K562 (cell line): ENCODE data around the gene NTRK2. TPM values are rescaled to one million over a fixed set of nuclear protein-coding genes. Genes with fewer than 3 reads are reported as not detected.

ENCODE experiments used
- CTBP1 ChIP-seq: fragments of 450-650 bp; IDR thresholded peaks from 2 replicates; pipeline ENCODE4 v1.6.1; 2016; ENCODE audit warnings: borderline replicate concordance
- GATA2 ChIP-seq: sonication (generic); formaldehyde crosslinking; IDR thresholded peaks from 2 replicates; pipeline ENCODE4 v1.4.0; 2020; ENCODE audit warnings: mild to moderate bottlenecking, missing genetic modification reagents
- MEF2A ChIP-seq: IDR thresholded peaks from 2 replicates; pipeline ENCODE4 v1.6.1; 2011; ENCODE audit warnings: low read depth, mild to moderate bottlenecking, low read length, moderate library complexity; ENCODE audit not compliant: control insufficient read depth
- NR2F6 ChIP-seq: fragments of 450-650 bp; formaldehyde crosslinking; IDR thresholded peaks from 2 replicates; pipeline ENCODE4 v1.4.0; 2020; ENCODE audit warnings: mild to moderate bottlenecking
- PML ChIP-seq: IDR thresholded peaks from 2 replicates; pipeline ENCODE4 v1.6.1; 2012; ENCODE audit warnings: low read length, inconsistent platforms
- SMARCA4 ChIP-seq: fragments of 450-650 bp; IDR thresholded peaks from 2 replicates; pipeline ENCODE4 v1.6.1; 2016
- polyA plus RNA-seq, 8 experiments: library from polyadenylated mRNA; depleted of rRNA in 4 of 8; stranded (reverse) in 5 of 8; unstranded in 3 of 8; fragments of >200 nt; fragmentation: Nextera tagmentation in 2 of 8; fragmentation: Illumina TruSeq in 1 of 8; extraction: Ambion mirVana in 2 of 8; extraction: Trizol in 1 of 8; gene quantifications; 2 replicates each; pipeline versions ENCODE4 v1.2.1 to v1.2.3, GENCODE V29; 2011 to 2014; ENCODE audit warnings: inconsistent platforms in 1 of 8, missing spikeins in 1 of 8
- total RNA-seq, 7 experiments: library from RNA; depleted of rRNA in 6 of 7; stranded (reverse); fragments of >200 nt in 6 of 7; fragmentation: Illumina TruSeq in 2 of 7; extraction: Trizol in 2 of 7; gene quantifications; 2 replicates each; pipeline versions ENCODE4 v1.2.1 to v1.2.3, GENCODE V29; 2011 to 2021; ENCODE audit warnings: low replicate concordance in 1 of 7
- TF ChIP-seq, protein P1 (sequence below), 2 experiments: fragments of 450-650 bp; formaldehyde crosslinking in 1 of 2; IDR thresholded peaks; 2 replicates each; pipeline versions ENCODE4 v1.4.0 to v1.6.1; 2014 to 2020; ENCODE audit warnings: mild to moderate bottlenecking in 2 of 2, borderline replicate concordance in 1 of 2, low read depth in 1 of 2
- TF ChIP-seq, protein P2 (sequence below): fragments of 250-450 bp; sonication (Bioruptor Pico); IDR thresholded peaks from 2 replicates; pipeline ENCODE4 v1.4.0; 2020

Gene NTRK2
- total and polyA plus RNA-seq, 9 of the 15 experiments (the other 6 are each of a cell fraction or from before 2014, with no cell fraction given): not detected

DNA sequence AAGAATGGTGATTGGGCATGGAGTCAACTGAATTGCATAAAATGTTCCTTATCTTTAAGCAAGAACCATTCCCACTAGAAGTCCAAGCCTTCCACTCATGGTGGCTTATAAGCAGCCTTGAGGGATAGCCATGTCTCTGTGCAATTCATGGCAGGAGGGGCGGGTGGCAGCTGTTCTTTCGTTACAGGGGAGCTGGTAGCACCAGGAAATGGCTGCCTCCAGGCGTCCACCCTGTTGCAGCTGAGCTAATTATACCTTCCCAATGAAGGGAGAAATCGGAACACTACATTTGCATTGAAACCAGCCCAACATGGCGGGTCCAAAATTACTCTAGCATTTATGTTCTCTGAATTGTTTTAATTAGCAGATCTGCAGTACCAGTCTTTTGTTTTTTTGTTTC lies 289.8 kb downstream of the NTRK2 start (continued):
- TF ChIP-seq, protein P1, sequence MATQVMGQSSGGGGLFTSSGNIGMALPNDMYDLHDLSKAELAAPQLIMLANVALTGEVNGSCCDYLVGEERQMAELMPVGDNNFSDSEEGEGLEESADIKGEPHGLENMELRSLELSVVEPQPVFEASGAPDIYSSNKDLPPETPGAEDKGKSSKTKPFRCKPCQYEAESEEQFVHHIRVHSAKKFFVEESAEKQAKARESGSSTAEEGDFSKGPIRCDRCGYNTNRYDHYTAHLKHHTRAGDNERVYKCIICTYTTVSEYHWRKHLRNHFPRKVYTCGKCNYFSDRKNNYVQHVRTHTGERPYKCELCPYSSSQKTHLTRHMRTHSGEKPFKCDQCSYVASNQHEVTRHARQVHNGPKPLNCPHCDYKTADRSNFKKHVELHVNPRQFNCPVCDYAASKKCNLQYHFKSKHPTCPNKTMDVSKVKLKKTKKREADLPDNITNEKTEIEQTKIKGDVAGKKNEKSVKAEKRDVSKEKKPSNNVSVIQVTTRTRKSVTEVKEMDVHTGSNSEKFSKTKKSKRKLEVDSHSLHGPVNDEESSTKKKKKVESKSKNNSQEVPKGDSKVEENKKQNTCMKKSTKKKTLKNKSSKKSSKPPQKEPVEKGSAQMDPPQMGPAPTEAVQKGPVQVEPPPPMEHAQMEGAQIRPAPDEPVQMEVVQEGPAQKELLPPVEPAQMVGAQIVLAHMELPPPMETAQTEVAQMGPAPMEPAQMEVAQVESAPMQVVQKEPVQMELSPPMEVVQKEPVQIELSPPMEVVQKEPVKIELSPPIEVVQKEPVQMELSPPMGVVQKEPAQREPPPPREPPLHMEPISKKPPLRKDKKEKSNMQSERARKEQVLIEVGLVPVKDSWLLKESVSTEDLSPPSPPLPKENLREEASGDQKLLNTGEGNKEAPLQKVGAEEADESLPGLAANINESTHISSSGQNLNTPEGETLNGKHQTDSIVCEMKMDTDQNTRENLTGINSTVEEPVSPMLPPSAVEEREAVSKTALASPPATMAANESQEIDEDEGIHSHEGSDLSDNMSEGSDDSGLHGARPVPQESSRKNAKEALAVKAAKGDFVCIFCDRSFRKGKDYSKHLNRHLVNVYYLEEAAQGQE (IDR thresholded peaks at IDR 0.05; ENCODE audit: borderline replicate concordance): no peak
- TF ChIP-seq, protein P1 (CRISPR knock-in tag; IDR thresholded peaks at IDR 0.05; ENCODE audit: low read depth): no peak
- TF ChIP-seq NR2F6 (CRISPR knock-in tag) (no peak), MEF2A (no peak), PML (no peak), SMARCA4 (no peak), CTBP1 (no peak), GATA2 (CRISPR knock-in tag) (no peak)
- TF ChIP-seq, protein P2, sequence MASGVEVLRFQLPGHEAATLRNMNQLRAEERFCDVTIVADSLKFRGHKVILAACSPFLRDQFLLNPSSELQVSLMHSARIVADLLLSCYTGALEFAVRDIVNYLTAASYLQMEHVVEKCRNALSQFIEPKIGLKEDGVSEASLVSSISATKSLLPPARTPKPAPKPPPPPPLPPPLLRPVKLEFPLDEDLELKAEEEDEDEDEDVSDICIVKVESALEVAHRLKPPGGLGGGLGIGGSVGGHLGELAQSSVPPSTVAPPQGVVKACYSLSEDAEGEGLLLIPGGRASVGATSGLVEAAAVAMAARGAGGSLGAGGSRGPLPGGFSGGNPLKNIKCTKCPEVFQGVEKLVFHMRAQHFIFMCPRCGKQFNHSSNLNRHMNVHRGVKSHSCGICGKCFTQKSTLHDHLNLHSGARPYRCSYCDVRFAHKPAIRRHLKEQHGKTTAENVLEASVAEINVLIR (CRISPR knock-in tag): no peak
